SK-N-SH (cell line): ENCODE data around the gene PODXL2.

Experiments used
- CTCF ChIP-seq: fragments of 200-600 bp; sonication (generic); IDR thresholded peaks from 2 replicates; pipeline ENCODE4 v1.6.1; 2017; ENCODE audit warnings: antibody characterized with exemption, mild to moderate bottlenecking, moderate library complexity
- EZH2phosphoT487 ChIP-seq: fragments of 200-600 bp; sonication (generic); IDR thresholded peaks from 2 replicates; pipeline ENCODE4 v1.6.1; 2017; ENCODE audit warnings: low read depth, mixed run types, mild to moderate bottlenecking, antibody characterized with exemption, moderate library complexity, borderline replicate concordance
- GABPA ChIP-seq: IDR thresholded peaks from 2 replicates; pipeline ENCODE4 v1.4.0; 2012; ENCODE audit warnings: low read depth, mild to moderate bottlenecking
- MAX ChIP-seq: IDR thresholded peaks from 2 replicates; pipeline ENCODE4 v1.4.0; 2012; ENCODE audit warnings: low read depth
- MEF2A ChIP-seq: IDR thresholded peaks from 2 replicates; pipeline ENCODE4 v1.4.0; 2012; ENCODE audit warnings: low read depth, borderline replicate concordance
- NFIC ChIP-seq: IDR thresholded peaks from 2 replicates; pipeline ENCODE4 v1.4.0; 2012; ENCODE audit warnings: borderline replicate concordance
- POLR2AphosphoS5 ChIP-seq: IDR thresholded peaks from 2 replicates; pipeline ENCODE4 v1.6.1; 2012; ENCODE audit warnings: low read depth, low read length
- RAD21 ChIP-seq: IDR thresholded peaks from 2 replicates; pipeline ENCODE4 v1.6.1; 2012; ENCODE audit warnings: mild to moderate bottlenecking, low read length
- RCOR1 ChIP-seq: fragments of 150-350 bp; IDR thresholded peaks from 2 replicates; pipeline ENCODE4 v1.6.1; 2017; ENCODE audit warnings: antibody characterized with exemption, low read length
- REST ChIP-seq: IDR thresholded peaks from 2 replicates; pipeline ENCODE4 v1.6.1; 2012; ENCODE audit warnings: mild to moderate bottlenecking, low read depth, low read length, moderate library complexity
- RXRA ChIP-seq: IDR thresholded peaks from 2 replicates; pipeline ENCODE4 v1.4.0; 2012; ENCODE audit warnings: low read depth, mild to moderate bottlenecking, borderline replicate concordance
- TAF1 ChIP-seq: IDR thresholded peaks from 2 replicates; pipeline ENCODE4 v1.6.1; 2012; ENCODE audit warnings: low read depth, mild to moderate bottlenecking, low read length, moderate library complexity, borderline replicate concordance
- ZBTB33 ChIP-seq: IDR thresholded peaks from 2 replicates; pipeline ENCODE4 v1.4.0; 2012; ENCODE audit warnings: low read depth, borderline replicate concordance
- TF ChIP-seq, protein P1 (sequence below): fragments of 150-350 bp; IDR thresholded peaks from 2 replicates; pipeline ENCODE4 v1.6.1; 2017; ENCODE audit warnings: antibody characterized with exemption, low read length, low read depth, borderline replicate concordance

GRCh38 chr3:127702151-127702578, 73.2 kb downstream of the PODXL2 start:
- no peak for TF ChIP-seq CTCF
- TF ChIP-seq RCOR1, result no peak
- TF ChIP-seq, protein P1, sequence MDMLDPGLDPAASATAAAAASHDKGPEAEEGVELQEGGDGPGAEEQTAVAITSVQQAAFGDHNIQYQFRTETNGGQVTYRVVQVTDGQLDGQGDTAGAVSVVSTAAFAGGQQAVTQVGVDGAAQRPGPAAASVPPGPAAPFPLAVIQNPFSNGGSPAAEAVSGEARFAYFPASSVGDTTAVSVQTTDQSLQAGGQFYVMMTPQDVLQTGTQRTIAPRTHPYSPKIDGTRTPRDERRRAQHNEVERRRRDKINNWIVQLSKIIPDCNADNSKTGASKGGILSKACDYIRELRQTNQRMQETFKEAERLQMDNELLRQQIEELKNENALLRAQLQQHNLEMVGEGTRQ, result no peak
- no peak for TF ChIP-seq MEF2A
- no peak for TF ChIP-seq ZBTB33
- no peak for TF ChIP-seq RAD21
- no peak for TF ChIP-seq MAX
- no peak for TF ChIP-seq TAF1
- no peak for TF ChIP-seq POLR2AphosphoS5
- TF ChIP-seq REST, result no peak
- TF ChIP-seq NFIC, result no peak
- TF ChIP-seq GABPA, result no peak
- no peak for TF ChIP-seq EZH2phosphoT487
- TF ChIP-seq RXRA, result no peak
